ENCODE results near the gene PMEPA1. TPM values are rescaled to one million over a fixed set of nuclear protein-coding genes. Genes with fewer than 3 reads are reported as not detected.

PMEPA1 gene
- total RNA-seq, 1 donor from 2014 or later, result 39.9 TPM

DNA sequence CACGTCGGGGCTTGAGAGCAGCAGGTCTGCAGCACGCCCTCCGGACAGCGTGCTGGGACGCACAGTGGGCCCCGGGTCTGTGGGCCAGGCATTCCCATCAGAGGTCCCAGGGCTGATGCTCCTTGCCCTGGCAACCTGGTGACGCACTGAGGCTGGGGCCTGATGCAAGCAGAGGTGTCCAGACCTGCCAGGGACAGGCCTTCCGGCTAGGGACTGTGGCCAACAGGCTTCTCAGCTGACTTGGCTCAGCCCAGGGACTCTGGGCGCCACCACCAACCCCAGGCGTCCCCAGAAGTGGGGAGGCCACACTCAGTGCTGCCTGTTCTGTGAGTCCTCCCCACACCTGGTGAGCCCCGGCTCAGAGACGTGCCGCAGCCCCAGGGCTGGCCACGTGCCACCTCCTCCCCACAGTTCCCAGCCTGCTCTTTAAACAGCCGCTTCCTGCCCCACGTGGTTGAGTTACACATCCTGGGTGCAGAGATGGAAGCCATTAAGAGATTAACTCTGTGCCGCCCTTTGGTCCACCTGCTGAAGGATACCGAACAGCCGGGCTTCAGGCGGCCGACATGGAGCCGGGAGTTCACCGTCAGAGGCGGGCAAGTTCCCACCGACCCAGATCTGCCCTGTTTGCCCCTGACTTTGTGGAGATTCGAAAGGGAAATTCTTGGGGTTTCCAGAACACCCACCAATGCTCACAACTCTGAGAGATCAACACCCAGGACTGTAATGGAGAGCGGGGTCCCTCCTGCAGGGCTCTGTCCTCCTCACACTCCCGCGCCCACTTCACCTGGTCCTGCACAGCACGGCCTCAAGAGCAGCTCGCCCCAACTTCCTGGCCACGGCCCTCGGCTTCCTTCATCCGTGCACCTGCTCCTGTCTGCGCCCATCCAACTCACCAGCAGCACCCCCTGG is 52.0 kb downstream of the PMEPA1 start:
- Mint-ChIP-seq H3K27ac (no peak overlapping the region), H3K4me1 (peaks cover 12% of the 10 kb centered on the region), H3K4me3 (no peak overlapping the region), H3K36me3 (peaks cover 8% of the 10 kb centered on the region), H3K9me3 (no peaks in the 10 kb centered on the region), H3K27me3 (ENCODE audit: low read depth) (no peaks in the 10 kb centered on the region)
- peak; percentile 17 to 29 for DNase-seq (ENCODE audit: low spot score in 2 of 2, unreplicated experiment in 2 of 2)
- no peak for TF ChIP-seq CTCF (IDR thresholded peaks at IDR 0.05; ENCODE audit: unreplicated experiment)

GRCh38 chr20:57656821-57657534 is 52.8 kb downstream of the PMEPA1 start:
- H3K9me3 Mint-ChIP-seq, result no peaks in the 10 kb centered on the region
- H3K27me3 Mint-ChIP-seq (ENCODE audit: low read depth), result no peaks in the 10 kb centered on the region
- TF ChIP-seq CTCF (IDR thresholded peaks at IDR 0.05; ENCODE audit: unreplicated experiment), result no peak
- H3K27ac Mint-ChIP-seq, result no peak overlapping the region
- H3K4me1 Mint-ChIP-seq, result peaks cover 10% of the 10 kb centered on the region
- peaks cover 8% of the 10 kb centered on the region for H3K36me3 Mint-ChIP-seq
- DNase-seq (ENCODE audit: low spot score in 2 of 2, unreplicated experiment in 2 of 2), result peak in 1 of 2 experiments; percentile 25
- no peak overlapping the region for H3K4me3 Mint-ChIP-seq

GRCh38 chr20:57656252-57656820 is 53.5 kb downstream of the PMEPA1 start:
- H3K4me3 Mint-ChIP-seq, result no peak overlapping the region
- H3K27me3 Mint-ChIP-seq (ENCODE audit: low read depth), result no peaks in the 10 kb centered on the region
- H3K36me3 Mint-ChIP-seq, result peaks cover 11% of the 10 kb centered on the region
- no peak for DNase-seq (ENCODE audit: low spot score in 2 of 2, unreplicated experiment in 2 of 2)
- no peaks in the 10 kb centered on the region for H3K9me3 Mint-ChIP-seq
- TF ChIP-seq CTCF (IDR thresholded peaks at IDR 0.05; ENCODE audit: unreplicated experiment), result no peak
- H3K4me1 Mint-ChIP-seq, result peaks cover 8% of the 10 kb centered on the region
- no peak overlapping the region for H3K27ac Mint-ChIP-seq

DNA sequence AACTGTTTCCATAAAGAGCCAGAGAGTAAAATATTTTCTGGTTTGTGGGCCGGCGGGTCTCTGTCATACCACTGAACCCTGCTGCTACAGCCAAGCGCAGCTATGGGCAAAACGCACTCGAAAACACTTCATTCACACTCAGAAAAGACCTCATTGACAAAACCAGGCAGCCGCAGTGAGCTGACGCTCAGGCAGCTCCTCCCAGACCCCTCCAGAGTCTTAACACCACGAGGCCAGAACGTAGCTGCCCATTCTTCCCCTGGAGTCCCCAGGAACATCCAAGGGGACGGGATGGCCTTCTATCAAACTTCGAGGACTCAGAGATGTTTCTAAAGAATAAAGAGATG is 54.0 kb downstream of the PMEPA1 start:
- peaks cover 8% of the 10 kb centered on the region for H3K4me1 Mint-ChIP-seq
- no peak overlapping the region for H3K4me3 Mint-ChIP-seq
- H3K36me3 Mint-ChIP-seq, result peaks cover 14% of the 10 kb centered on the region
- DNase-seq (ENCODE audit: low spot score in 2 of 2, unreplicated experiment in 2 of 2), result no peak
- no peak for TF ChIP-seq CTCF (IDR thresholded peaks at IDR 0.05; ENCODE audit: unreplicated experiment)
- no peaks in the 10 kb centered on the region for H3K9me3 Mint-ChIP-seq
- H3K27ac Mint-ChIP-seq, result no peak overlapping the region
- H3K27me3 Mint-ChIP-seq (ENCODE audit: low read depth), result no peaks in the 10 kb centered on the region

GRCh38 chr20:57654998-57655808 is 54.6 kb downstream of the PMEPA1 start:
- peak in 1 of 2 experiments; percentile 33 for DNase-seq (ENCODE audit: low spot score in 2 of 2, unreplicated experiment in 2 of 2)
- Mint-ChIP-seq H3K4me1 (peaks cover 8% of the 10 kb centered on the region), H3K27me3 (ENCODE audit: low read depth) (no peaks in the 10 kb centered on the region), H3K36me3 (peaks cover 20% of the 10 kb centered on the region), H3K9me3 (no peaks in the 10 kb centered on the region), H3K4me3 (no peak overlapping the region), H3K27ac (peak overlapping the region; percentile 17)
- TF ChIP-seq CTCF (IDR thresholded peaks at IDR 0.05; ENCODE audit: unreplicated experiment), result no peak
